WTC11 (cell line): ENCODE data around the gene MX2.

Experiments
- CREB1 ChIP-seq: sonication (generic); formaldehyde crosslinking; IDR thresholded peaks from 2 replicates; pipeline ENCODE4 v1.8.0; 2023; ENCODE audit warnings: mild to moderate bottlenecking, missing genetic modification reagents
- CREM ChIP-seq: sonication (generic); formaldehyde crosslinking; IDR thresholded peaks from 2 replicates; pipeline ENCODE4 v1.8.1; 2022; ENCODE audit warnings: mild to moderate bottlenecking, missing genetic modification reagents, moderate library complexity
- FOXK1 ChIP-seq: sonication (generic); formaldehyde crosslinking; IDR thresholded peaks from 2 replicates; pipeline ENCODE4 v1.8.0; 2022; ENCODE audit warnings: mild to moderate bottlenecking, moderate library complexity, missing genetic modification reagents
- ZNF138 ChIP-seq: sonication (generic); formaldehyde crosslinking; conservative IDR thresholded peaks from 2 replicates; pipeline ENCODE4 v1.8.1; 2022; ENCODE audit warnings: mild to moderate bottlenecking, moderate library complexity, missing genetic modification reagents
- TF ChIP-seq, protein P1 (sequence below): sonication (generic); formaldehyde crosslinking; conservative IDR thresholded peaks from 2 replicates; pipeline ENCODE4 v1.8.1; 2022; ENCODE audit warnings: mild to moderate bottlenecking, missing genetic modification reagents
- TF ChIP-seq, protein P2 (sequence below): fragments of 200-600 bp; IDR thresholded peaks from 2 replicates; pipeline ENCODE4 v1.8.0; 2022; ENCODE audit warnings: antibody characterized with exemption
- TF ChIP-seq, protein P3 (sequence below): sonication (generic); formaldehyde crosslinking; IDR thresholded peaks from 2 replicates; pipeline ENCODE4 v1.8.1; 2023; ENCODE audit warnings: mild to moderate bottlenecking, missing genetic modification reagents, moderate library complexity
- TF ChIP-seq, protein P4 (sequence below): sonication (generic); formaldehyde crosslinking; IDR thresholded peaks from 2 replicates; pipeline ENCODE4 v1.8.0; 2022; ENCODE audit warnings: mild to moderate bottlenecking, missing genetic modification reagents
- TF ChIP-seq, protein P5 (sequence below): sonication (generic); formaldehyde crosslinking; IDR thresholded peaks from 2 replicates; pipeline ENCODE4 v1.8.1; 2023; ENCODE audit warnings: mild to moderate bottlenecking, missing genetic modification reagents

DNA sequence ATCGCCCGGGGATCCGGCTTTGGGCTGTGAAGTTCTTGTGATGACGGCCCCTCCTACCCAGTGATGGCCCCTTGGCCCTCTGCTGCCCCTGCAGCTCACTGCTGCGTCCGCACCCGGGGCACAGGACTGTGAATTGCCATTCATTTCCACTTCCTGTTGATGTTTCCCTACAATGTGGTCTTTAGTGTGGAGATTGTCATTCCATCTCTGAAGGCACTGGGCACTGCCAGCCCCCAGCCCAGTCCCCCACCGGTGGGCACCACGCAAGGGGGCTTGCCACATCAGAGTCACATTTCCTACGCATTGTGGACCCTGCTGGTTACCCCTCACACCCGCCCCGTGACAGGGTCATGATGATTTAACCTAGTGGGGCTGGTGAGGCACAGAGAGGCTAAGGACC is 2.5 kb upstream of the MX2 start:
- no peak for TF ChIP-seq FOXK1 (CRISPR knock-in tag)
- no peak for TF ChIP-seq ZNF138 (CRISPR knock-in tag)
- TF ChIP-seq, protein P1, sequence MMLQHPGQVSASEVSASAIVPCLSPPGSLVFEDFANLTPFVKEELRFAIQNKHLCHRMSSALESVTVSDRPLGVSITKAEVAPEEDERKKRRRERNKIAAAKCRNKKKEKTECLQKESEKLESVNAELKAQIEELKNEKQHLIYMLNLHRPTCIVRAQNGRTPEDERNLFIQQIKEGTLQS, result no peak
- no peak for TF ChIP-seq CREM (CRISPR knock-in tag)
- TF ChIP-seq CREB1 (CRISPR knock-in tag), result no peak
- TF ChIP-seq, protein P2, sequence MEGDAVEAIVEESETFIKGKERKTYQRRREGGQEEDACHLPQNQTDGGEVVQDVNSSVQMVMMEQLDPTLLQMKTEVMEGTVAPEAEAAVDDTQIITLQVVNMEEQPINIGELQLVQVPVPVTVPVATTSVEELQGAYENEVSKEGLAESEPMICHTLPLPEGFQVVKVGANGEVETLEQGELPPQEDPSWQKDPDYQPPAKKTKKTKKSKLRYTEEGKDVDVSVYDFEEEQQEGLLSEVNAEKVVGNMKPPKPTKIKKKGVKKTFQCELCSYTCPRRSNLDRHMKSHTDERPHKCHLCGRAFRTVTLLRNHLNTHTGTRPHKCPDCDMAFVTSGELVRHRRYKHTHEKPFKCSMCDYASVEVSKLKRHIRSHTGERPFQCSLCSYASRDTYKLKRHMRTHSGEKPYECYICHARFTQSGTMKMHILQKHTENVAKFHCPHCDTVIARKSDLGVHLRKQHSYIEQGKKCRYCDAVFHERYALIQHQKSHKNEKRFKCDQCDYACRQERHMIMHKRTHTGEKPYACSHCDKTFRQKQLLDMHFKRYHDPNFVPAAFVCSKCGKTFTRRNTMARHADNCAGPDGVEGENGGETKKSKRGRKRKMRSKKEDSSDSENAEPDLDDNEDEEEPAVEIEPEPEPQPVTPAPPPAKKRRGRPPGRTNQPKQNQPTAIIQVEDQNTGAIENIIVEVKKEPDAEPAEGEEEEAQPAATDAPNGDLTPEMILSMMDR, result no peak
- TF ChIP-seq, protein P3, sequence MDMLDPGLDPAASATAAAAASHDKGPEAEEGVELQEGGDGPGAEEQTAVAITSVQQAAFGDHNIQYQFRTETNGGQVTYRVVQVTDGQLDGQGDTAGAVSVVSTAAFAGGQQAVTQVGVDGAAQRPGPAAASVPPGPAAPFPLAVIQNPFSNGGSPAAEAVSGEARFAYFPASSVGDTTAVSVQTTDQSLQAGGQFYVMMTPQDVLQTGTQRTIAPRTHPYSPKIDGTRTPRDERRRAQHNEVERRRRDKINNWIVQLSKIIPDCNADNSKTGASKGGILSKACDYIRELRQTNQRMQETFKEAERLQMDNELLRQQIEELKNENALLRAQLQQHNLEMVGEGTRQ (CRISPR knock-in tag), result no peak
- TF ChIP-seq, protein P4, sequence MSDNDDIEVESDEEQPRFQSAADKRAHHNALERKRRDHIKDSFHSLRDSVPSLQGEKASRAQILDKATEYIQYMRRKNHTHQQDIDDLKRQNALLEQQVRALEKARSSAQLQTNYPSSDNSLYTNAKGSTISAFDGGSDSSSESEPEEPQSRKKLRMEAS (CRISPR knock-in tag), result no peak
- TF ChIP-seq, protein P5, sequence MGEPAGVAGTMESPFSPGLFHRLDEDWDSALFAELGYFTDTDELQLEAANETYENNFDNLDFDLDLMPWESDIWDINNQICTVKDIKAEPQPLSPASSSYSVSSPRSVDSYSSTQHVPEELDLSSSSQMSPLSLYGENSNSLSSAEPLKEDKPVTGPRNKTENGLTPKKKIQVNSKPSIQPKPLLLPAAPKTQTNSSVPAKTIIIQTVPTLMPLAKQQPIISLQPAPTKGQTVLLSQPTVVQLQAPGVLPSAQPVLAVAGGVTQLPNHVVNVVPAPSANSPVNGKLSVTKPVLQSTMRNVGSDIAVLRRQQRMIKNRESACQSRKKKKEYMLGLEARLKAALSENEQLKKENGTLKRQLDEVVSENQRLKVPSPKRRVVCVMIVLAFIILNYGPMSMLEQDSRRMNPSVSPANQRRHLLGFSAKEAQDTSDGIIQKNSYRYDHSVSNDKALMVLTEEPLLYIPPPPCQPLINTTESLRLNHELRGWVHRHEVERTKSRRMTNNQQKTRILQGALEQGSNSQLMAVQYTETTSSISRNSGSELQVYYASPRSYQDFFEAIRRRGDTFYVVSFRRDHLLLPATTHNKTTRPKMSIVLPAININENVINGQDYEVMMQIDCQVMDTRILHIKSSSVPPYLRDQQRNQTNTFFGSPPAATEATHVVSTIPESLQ, result no peak
